ENCODE results near the gene AHNAK. TPM values are rescaled to one million over a fixed set of nuclear protein-coding genes. Genes with fewer than 3 reads are reported as not detected.

The AHNAK gene
- total RNA-seq, 1 donor from 2014 or later: 14.9 TPM

DNA sequence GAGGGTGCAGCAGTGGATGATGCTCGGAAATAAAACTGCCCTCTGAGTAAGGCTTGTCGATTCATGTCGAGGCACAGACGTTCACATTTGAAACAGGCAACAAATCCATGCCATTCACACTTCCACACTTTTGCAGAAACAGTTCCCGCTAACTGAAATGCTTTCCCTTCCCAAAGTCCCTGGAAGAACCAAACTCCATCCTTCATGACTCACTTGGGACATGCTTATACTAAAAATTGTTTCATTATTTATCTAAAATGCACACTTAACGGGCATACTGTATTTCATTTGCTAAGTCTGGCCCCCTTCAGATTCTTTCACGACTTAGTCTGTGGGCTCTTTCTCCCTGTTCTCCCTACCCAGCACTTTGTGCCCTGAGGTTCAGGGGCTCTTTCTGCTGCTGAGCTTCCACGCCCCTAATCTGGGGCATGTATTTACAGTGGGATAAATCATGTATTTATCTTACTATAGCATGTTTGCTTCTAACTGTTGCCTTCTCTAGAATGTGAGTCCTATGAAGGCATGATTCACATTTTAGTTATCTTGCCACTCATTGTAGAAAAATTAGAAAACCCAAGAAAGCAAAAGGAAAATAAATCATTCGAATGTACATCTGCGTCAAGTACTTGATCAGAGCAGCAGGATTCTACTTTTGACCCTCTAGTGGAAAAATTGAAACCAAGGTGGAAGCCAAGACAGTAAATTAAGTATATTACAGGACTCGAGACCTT, 115.3 kb downstream of the AHNAK start:
- Mint-ChIP-seq H3K36me3 (no peaks in the 10 kb centered on the region), H3K27me3 (ENCODE audit: insufficient read depth, low read depth) (no peaks in the 10 kb centered on the region), H3K4me3 (no peak overlapping the region), H3K4me1 (peaks cover 32% of the 10 kb centered on the region), H3K9me3 (peaks cover 3% of the 10 kb centered on the region), H3K27ac (no peak overlapping the region)
- peaks cover 15% of the 10 kb centered on the region for H3K4me1 ChIP-seq
- no peak for DNase-seq (ENCODE audit: low spot score)
- H3K4me3 ChIP-seq: no peak overlapping the region
- H3K27me3 ChIP-seq: no peaks in the 10 kb centered on the region
- no peak overlapping the region for H3K27ac ChIP-seq
- H3K9ac ChIP-seq: no peak overlapping the region
- no peak overlapping the region for H3K4me2 ChIP-seq
- H3F3A ChIP-seq (ENCODE audit: low read depth): peaks cover 7% of the 10 kb centered on the region
- H3K36me3 ChIP-seq: no peaks in the 10 kb centered on the region
- no peaks in the 10 kb centered on the region for H3K9me3 ChIP-seq (ENCODE audit: low read depth)
- H4K20me1 ChIP-seq (ENCODE audit: low read depth): no peaks in the 10 kb centered on the region
- H2AFZ ChIP-seq (replicated peaks): no peak overlapping the region
- TF ChIP-seq, protein P1, sequence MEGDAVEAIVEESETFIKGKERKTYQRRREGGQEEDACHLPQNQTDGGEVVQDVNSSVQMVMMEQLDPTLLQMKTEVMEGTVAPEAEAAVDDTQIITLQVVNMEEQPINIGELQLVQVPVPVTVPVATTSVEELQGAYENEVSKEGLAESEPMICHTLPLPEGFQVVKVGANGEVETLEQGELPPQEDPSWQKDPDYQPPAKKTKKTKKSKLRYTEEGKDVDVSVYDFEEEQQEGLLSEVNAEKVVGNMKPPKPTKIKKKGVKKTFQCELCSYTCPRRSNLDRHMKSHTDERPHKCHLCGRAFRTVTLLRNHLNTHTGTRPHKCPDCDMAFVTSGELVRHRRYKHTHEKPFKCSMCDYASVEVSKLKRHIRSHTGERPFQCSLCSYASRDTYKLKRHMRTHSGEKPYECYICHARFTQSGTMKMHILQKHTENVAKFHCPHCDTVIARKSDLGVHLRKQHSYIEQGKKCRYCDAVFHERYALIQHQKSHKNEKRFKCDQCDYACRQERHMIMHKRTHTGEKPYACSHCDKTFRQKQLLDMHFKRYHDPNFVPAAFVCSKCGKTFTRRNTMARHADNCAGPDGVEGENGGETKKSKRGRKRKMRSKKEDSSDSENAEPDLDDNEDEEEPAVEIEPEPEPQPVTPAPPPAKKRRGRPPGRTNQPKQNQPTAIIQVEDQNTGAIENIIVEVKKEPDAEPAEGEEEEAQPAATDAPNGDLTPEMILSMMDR (IDR thresholded peaks at IDR 0.05): no peak
- no peak for TF ChIP-seq EZH2phosphoT487 (IDR thresholded peaks at IDR 0.05)
- TF ChIP-seq EZH2 (IDR thresholded peaks at IDR 0.05): no peak
- H3K79me2 ChIP-seq (ENCODE audit: low read depth): no peaks in the 10 kb centered on the region

DNA sequence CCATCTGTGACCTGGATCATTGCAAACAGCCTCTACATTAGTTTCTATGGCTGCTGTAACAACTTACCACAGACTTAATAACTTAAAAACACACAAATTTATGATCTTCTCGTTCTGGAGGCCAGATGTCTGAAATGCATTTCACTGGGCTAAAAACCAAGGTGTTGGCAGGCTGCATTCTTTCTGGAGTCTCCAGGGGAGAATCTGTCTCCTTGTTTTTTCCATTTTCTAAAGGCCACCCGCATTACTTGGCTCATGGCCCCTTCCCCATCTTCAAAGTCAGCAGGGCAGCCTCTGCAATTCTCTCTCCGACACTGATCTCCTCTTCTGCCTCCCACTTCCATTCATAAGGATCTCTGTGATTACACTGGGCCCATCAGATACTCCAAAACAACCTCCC, 116.2 kb downstream of the AHNAK start:
- H3K4me3 Mint-ChIP-seq: no peak overlapping the region
- DNase-seq (ENCODE audit: low spot score): no peak
- no peaks in the 10 kb centered on the region for H3K9me3 ChIP-seq (ENCODE audit: low read depth)

DNA sequence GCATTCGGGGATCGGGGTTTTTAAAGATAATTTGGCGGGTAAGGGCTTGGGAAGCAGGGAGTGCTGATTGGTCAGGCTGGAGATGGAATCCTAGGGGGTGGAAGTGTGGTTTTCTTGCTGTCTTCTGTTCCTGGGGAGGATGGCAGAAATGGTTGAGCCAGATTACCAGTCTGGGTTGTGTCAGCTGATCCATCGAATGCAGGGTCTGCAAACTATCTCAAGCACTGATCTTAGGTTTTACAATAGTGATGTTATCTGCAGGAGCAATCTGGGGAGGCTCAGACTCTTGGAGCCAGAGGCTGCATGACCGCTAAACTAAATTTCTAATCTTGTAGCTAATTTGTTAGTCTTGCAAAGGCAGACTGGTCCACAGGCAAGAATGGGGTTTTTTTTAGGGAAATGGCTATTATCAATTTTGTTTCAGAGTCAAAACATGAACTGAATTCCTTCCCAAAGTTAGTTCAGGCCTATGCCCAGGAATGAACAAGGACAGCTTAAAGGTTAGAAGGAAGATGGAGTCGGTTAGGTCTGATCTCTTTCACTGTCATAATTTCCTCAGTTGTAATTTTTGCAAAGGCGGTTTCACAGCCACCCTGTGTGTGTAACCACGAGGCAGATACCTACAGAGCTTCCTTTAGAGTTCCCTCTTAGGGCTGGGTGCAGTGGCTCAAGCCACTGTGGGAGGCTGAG, 117.6 kb downstream of the AHNAK start:
- no peak overlapping the region for H3K4me3 ChIP-seq
- no peak overlapping the region for H3K9ac ChIP-seq
- no peaks in the 10 kb centered on the region for H3K79me2 ChIP-seq (ENCODE audit: low read depth)
- H3K36me3 ChIP-seq: no peaks in the 10 kb centered on the region
- Mint-ChIP-seq H3K4me3 (no peak overlapping the region), H3K36me3 (no peaks in the 10 kb centered on the region), H3K27ac (peak overlapping the region; percentile 1), H3K27me3 (ENCODE audit: insufficient read depth, low read depth) (no peaks in the 10 kb centered on the region), H3K9me3 (peaks cover 3% of the 10 kb centered on the region), H3K4me1 (peaks cover 27% of the 10 kb centered on the region)
- H3K4me2 ChIP-seq: no peak overlapping the region
- no peaks in the 10 kb centered on the region for H4K20me1 ChIP-seq (ENCODE audit: low read depth)
- DNase-seq (ENCODE audit: low spot score): no peak
- no peaks in the 10 kb centered on the region for H3K9me3 ChIP-seq (ENCODE audit: low read depth)
- peaks cover 17% of the 10 kb centered on the region for H3K4me1 ChIP-seq
- H2AFZ ChIP-seq (replicated peaks): no peak overlapping the region
- no peaks in the 10 kb centered on the region for H3K27me3 ChIP-seq
- H3F3A ChIP-seq (ENCODE audit: low read depth): peaks cover 16% of the 10 kb centered on the region
- H3K27ac ChIP-seq: no peak overlapping the region
- TF ChIP-seq EZH2phosphoT487 (IDR thresholded peaks at IDR 0.05) (no peak), EZH2 (IDR thresholded peaks at IDR 0.05) (no peak)
- TF ChIP-seq, protein P1 (IDR thresholded peaks at IDR 0.05): no peak

More for the DNA sequence above, 116.2 kb downstream of the AHNAK start:
- Histone ChIP-seq H3K27ac (no peak overlapping the region), H3K9ac (no peak overlapping the region), H2AFZ (replicated peaks) (no peak overlapping the region), H3K4me1 (peaks cover 18% of the 10 kb centered on the region), H3K36me3 (no peaks in the 10 kb centered on the region), H3K27me3 (no peaks in the 10 kb centered on the region), H3K4me2 (no peak overlapping the region), H3K79me2 (ENCODE audit: low read depth) (no peaks in the 10 kb centered on the region), H3F3A (ENCODE audit: low read depth) (peaks cover 8% of the 10 kb centered on the region), H3K4me3 (no peak overlapping the region), H4K20me1 (ENCODE audit: low read depth) (no peaks in the 10 kb centered on the region)
- H3K27ac Mint-ChIP-seq: peak overlapping the region; percentile 12
- peaks cover 27% of the 10 kb centered on the region for H3K4me1 Mint-ChIP-seq
- TF ChIP-seq EZH2phosphoT487 (IDR thresholded peaks at IDR 0.05): no peak
- TF ChIP-seq, protein P1 (IDR thresholded peaks at IDR 0.05): no peak
- TF ChIP-seq EZH2 (IDR thresholded peaks at IDR 0.05): no peak
- H3K9me3 Mint-ChIP-seq: peaks cover 3% of the 10 kb centered on the region
- no peaks in the 10 kb centered on the region for H3K27me3 Mint-ChIP-seq (ENCODE audit: insufficient read depth, low read depth)
- no peaks in the 10 kb centered on the region for H3K36me3 Mint-ChIP-seq
